ENCODE measurements around the gene HHATL. TPM values are rescaled to one million over a fixed set of nuclear protein-coding genes. Genes with fewer than 3 reads are reported as not detected.

The HHATL gene
- total RNA-seq, 3 donors from 2014 or later (not counting 1 experiment from before 2014, with no cell fraction given), result not detected

- intact Hi-C loops (cut with micrococcal nuclease), result no loop called here
- no peaks in the 10 kb centered on the region for H3K36me3 ChIP-seq (ENCODE audit: control insufficient read depth, insufficient read depth, low read length)
- Mint-ChIP-seq H3K27me3 (ENCODE audit: low read depth in 2 of 2) (peaks cover 16 to 18% of the 10 kb centered on the region in 2 donors), H3K36me3 (peaks cover 8% of the 10 kb centered on the region), H3K27ac (no peak overlapping the region), H3K4me1 (no peaks in the 10 kb centered on the region), H3K4me3 (no peak overlapping the region), H3K9me3 (peaks cover 4 to 5% of the 10 kb centered on the region in 2 donors)
- DNase-seq (no peak), ATAC-seq (no peak)
- no peaks in the 10 kb centered on the region for H3K9me3 ChIP-seq (ENCODE audit: control insufficient read depth, insufficient read depth, low read length)
- no peak overlapping the region for H3K4me3 ChIP-seq (ENCODE audit: low read length)
- no peak overlapping the region for H3K27ac ChIP-seq (ENCODE audit: low read length)
- 38% methylated on average over 1 of the region's 3 CpGs for WGBS (ENCODE audit: insufficient coverage)
- H3K4me1 ChIP-seq (ENCODE audit: control insufficient read depth, insufficient read depth, low read length), result no peaks in the 10 kb centered on the region
- no peaks in the 10 kb centered on the region for H3K27me3 ChIP-seq (ENCODE audit: control insufficient read depth, insufficient read depth, low read length)
- no peak for TF ChIP-seq CTCF (IDR thresholded peaks at IDR 0.05)
These were observed 28.5 kb downstream of the HHATL start for GRCh38 chr3:42674146-42674545.

GRCh38 chr3:42673082-42673481, 29.5 kb downstream of the HHATL start:
- intact Hi-C loops (cut with micrococcal nuclease), result no loop called here
- no peak for DNase-seq

GRCh38 chr3:42672515-42672914, 30.1 kb downstream of the HHATL start:
- Mint-ChIP-seq H3K36me3 (peaks cover 1% of the 10 kb centered on the region), H3K27ac (no peak overlapping the region), H3K4me3 (no peak overlapping the region), H3K4me1 (no peaks in the 10 kb centered on the region), H3K9me3 (no peaks in the 10 kb centered on the region), H3K27me3 (ENCODE audit: low read depth in 2 of 2) (peaks cover 1 to 7% of the 10 kb centered on the region in 2 donors)
- ATAC-seq, result no peak
- Histone ChIP-seq H3K27me3 (ENCODE audit: control insufficient read depth, insufficient read depth, low read length) (no peaks in the 10 kb centered on the region), H3K4me1 (ENCODE audit: control insufficient read depth, insufficient read depth, low read length) (no peaks in the 10 kb centered on the region), H3K36me3 (ENCODE audit: control insufficient read depth, insufficient read depth, low read length) (no peaks in the 10 kb centered on the region), H3K9me3 (ENCODE audit: control insufficient read depth, insufficient read depth, low read length) (no peaks in the 10 kb centered on the region), H3K27ac (ENCODE audit: low read length) (no peak overlapping the region), H3K4me3 (ENCODE audit: low read length) (no peak overlapping the region)
- no peak for DNase-seq
- 10% methylated on average over 1 of the region's 1 CpG for WGBS (ENCODE audit: insufficient coverage)
- intact Hi-C loops (cut with micrococcal nuclease), result no loop called here
- no peak for TF ChIP-seq CTCF (IDR thresholded peaks at IDR 0.05)

More at GRCh38 chr3:42673082-42673481, 29.5 kb downstream of the HHATL start:
- no peaks in the 10 kb centered on the region for H3K36me3 ChIP-seq (ENCODE audit: control insufficient read depth, insufficient read depth, low read length)
- ATAC-seq, result no peak
- no peaks in the 10 kb centered on the region for H3K27me3 ChIP-seq (ENCODE audit: control insufficient read depth, insufficient read depth, low read length)
- H3K4me1 ChIP-seq (ENCODE audit: control insufficient read depth, insufficient read depth, low read length), result no peaks in the 10 kb centered on the region
- H3K4me3 ChIP-seq (ENCODE audit: low read length), result no peak overlapping the region
- Mint-ChIP-seq H3K9me3 (peaks cover 4 to 5% of the 10 kb centered on the region in 2 donors), H3K27me3 (ENCODE audit: low read depth in 2 of 2) (peaks cover 7 to 10% of the 10 kb centered on the region in 2 donors), H3K36me3 (peaks cover 7% of the 10 kb centered on the region), H3K4me3 (no peak overlapping the region), H3K27ac (no peak overlapping the region), H3K4me1 (no peaks in the 10 kb centered on the region)
- no peak for TF ChIP-seq CTCF (IDR thresholded peaks at IDR 0.05)
- no peaks in the 10 kb centered on the region for H3K9me3 ChIP-seq (ENCODE audit: control insufficient read depth, insufficient read depth, low read length)
- no peak overlapping the region for H3K27ac ChIP-seq (ENCODE audit: low read length)

GRCh38 chr3:42670670-42671069, 31.9 kb downstream of the HHATL start:
- DNase-seq, result no peak
- Mint-ChIP-seq H3K27me3 (ENCODE audit: low read depth in 2 of 2) (peaks cover 0 to 7% of the 10 kb centered on the region in 2 donors), H3K27ac (no peak overlapping the region), H3K9me3 (no peaks in the 10 kb centered on the region), H3K4me1 (no peaks in the 10 kb centered on the region), H3K36me3 (no peaks in the 10 kb centered on the region), H3K4me3 (no peak overlapping the region)
- H3K4me1 ChIP-seq (ENCODE audit: control insufficient read depth, insufficient read depth, low read length), result no peaks in the 10 kb centered on the region
- no peaks in the 10 kb centered on the region for H3K27me3 ChIP-seq (ENCODE audit: control insufficient read depth, insufficient read depth, low read length)
- no CpG with 5 or more reads among the region's 1 CpG for WGBS (ENCODE audit: insufficient coverage)
- no peak overlapping the region for H3K4me3 ChIP-seq (ENCODE audit: low read length)
- H3K9me3 ChIP-seq (ENCODE audit: control insufficient read depth, insufficient read depth, low read length), result no peaks in the 10 kb centered on the region
- no peak for ATAC-seq
- no peak for TF ChIP-seq CTCF (IDR thresholded peaks at IDR 0.05)
- intact Hi-C loops (cut with micrococcal nuclease), result no loop called here
- no peaks in the 10 kb centered on the region for H3K36me3 ChIP-seq (ENCODE audit: control insufficient read depth, insufficient read depth, low read length)
- H3K27ac ChIP-seq (ENCODE audit: low read length), result no peak overlapping the region
